Measurements from ENCODE around the gene SUN5. TPM values are rescaled to one million over a fixed set of nuclear protein-coding genes. Genes with fewer than 3 reads are reported as not detected.

The SUN5 gene
- total RNA-seq, 1 donor: not detected

DNA sequence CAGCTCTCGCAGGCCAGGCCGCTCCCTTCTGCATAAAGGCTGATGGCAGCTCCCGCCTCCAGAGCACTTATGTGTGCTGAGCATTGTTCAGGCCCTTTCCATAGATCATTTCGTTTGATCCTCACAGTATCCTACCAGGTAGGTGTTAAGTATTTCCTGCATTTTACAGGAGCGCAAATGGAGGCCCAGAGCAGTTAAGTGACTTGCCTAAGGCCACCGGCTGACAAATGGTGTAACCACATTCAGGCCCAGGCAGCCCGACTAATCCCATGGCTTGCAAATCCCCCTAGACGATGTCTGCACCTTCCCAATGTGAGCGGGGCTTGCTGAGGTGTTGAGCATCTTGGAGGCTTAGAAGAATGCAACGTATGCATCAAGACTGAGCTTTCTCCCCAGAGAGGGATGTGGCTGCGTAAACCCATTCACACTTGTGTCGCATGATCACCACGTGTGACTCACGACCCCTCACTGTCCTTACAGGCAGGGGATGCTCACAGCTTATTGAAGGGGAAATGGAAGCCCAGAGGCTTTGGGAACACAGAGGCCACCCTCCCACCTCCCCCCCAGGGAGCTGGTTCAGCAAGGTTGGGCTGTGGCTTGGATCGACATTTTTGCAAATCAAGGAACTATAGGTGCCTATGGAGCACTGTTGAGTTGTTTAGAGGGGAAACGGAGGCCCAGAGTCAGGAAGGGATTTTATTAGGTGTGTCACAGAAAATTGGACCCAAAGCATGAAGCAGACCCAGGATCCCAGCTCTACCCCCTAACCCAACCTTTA lies 10.3 kb upstream of the SUN5 start:
- Histone ChIP-seq H3K36me3 (ENCODE audit: insufficient read depth, low read length) (no peaks in the 10 kb centered on the region), H3K4me2 (ENCODE audit: insufficient read depth, low read length) (no peak overlapping the region), H2AFZ (ENCODE audit: low read length) (no peak overlapping the region), H3K9me3 (ENCODE audit: low read depth, low read length) (no peaks in the 10 kb centered on the region), H3K4me3 (ENCODE audit: insufficient read depth, low read length) (no peak overlapping the region), H4K20me1 (ENCODE audit: insufficient read depth, low read length) (no peaks in the 10 kb centered on the region), H3K79me2 (ENCODE audit: insufficient read depth, low read length) (no peaks in the 10 kb centered on the region), H3K27ac (ENCODE audit: low read depth, low read length) (no peak overlapping the region), H3K27me3 (ENCODE audit: insufficient read depth, low read length) (peaks cover 3% of the 10 kb centered on the region), H3K4me1 (ENCODE audit: insufficient read depth, low read length) (no peaks in the 10 kb centered on the region)
- peak; percentile 51 for DNase-seq (ENCODE audit: insufficient read length, low spot score, missing footprints)
- TF ChIP-seq, protein P1, sequence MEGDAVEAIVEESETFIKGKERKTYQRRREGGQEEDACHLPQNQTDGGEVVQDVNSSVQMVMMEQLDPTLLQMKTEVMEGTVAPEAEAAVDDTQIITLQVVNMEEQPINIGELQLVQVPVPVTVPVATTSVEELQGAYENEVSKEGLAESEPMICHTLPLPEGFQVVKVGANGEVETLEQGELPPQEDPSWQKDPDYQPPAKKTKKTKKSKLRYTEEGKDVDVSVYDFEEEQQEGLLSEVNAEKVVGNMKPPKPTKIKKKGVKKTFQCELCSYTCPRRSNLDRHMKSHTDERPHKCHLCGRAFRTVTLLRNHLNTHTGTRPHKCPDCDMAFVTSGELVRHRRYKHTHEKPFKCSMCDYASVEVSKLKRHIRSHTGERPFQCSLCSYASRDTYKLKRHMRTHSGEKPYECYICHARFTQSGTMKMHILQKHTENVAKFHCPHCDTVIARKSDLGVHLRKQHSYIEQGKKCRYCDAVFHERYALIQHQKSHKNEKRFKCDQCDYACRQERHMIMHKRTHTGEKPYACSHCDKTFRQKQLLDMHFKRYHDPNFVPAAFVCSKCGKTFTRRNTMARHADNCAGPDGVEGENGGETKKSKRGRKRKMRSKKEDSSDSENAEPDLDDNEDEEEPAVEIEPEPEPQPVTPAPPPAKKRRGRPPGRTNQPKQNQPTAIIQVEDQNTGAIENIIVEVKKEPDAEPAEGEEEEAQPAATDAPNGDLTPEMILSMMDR (IDR thresholded peaks at IDR 0.05; ENCODE audit: extremely low read depth, low read depth, low read length): no peak

DNA sequence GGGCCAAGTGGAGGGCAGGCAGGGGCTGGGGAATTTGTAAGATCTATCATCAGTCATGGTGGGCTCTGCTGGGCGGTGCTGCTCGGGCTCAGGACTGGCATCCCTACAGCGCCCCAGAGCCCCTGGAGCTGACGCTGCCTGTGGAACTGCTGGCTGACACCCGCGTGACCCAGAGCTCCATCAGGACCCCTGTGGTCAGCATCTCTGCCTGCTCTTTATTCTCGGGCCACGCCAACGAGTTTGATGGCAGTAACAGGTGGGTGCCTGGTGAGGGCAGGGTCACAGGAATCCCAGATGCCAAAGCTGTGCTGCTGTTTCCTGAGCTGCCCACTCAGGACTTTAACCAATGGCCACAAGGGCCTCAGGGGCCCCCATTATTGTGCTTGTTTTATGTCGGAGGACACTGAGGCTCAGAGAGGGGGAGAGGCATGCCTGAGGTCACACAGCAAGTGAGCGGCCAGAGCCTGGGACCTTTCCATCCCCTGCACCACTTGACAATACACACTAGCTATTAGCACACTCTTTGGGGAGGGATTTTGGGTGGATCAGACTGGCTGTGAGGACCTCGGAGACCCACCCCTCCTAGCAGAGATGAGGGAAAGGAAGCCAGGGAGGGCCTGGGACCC lies 9.6 kb upstream of the SUN5 start:
- TF ChIP-seq, protein P1 (IDR thresholded peaks at IDR 0.05; ENCODE audit: extremely low read depth, low read depth, low read length): no peak
- peak; percentile 29 for DNase-seq (ENCODE audit: insufficient read length, low spot score, missing footprints)
- Histone ChIP-seq H3K4me2 (ENCODE audit: insufficient read depth, low read length) (no peak overlapping the region), H3K27ac (ENCODE audit: low read depth, low read length) (no peak overlapping the region), H3K9me3 (ENCODE audit: low read depth, low read length) (no peaks in the 10 kb centered on the region), H3K4me3 (ENCODE audit: insufficient read depth, low read length) (no peak overlapping the region), H3K79me2 (ENCODE audit: insufficient read depth, low read length) (no peaks in the 10 kb centered on the region), H3K27me3 (ENCODE audit: insufficient read depth, low read length) (peaks cover 5% of the 10 kb centered on the region), H4K20me1 (ENCODE audit: insufficient read depth, low read length) (no peaks in the 10 kb centered on the region), H3K4me1 (ENCODE audit: insufficient read depth, low read length) (no peaks in the 10 kb centered on the region), H3K36me3 (ENCODE audit: insufficient read depth, low read length) (no peaks in the 10 kb centered on the region), H2AFZ (ENCODE audit: low read length) (no peak overlapping the region)

DNA sequence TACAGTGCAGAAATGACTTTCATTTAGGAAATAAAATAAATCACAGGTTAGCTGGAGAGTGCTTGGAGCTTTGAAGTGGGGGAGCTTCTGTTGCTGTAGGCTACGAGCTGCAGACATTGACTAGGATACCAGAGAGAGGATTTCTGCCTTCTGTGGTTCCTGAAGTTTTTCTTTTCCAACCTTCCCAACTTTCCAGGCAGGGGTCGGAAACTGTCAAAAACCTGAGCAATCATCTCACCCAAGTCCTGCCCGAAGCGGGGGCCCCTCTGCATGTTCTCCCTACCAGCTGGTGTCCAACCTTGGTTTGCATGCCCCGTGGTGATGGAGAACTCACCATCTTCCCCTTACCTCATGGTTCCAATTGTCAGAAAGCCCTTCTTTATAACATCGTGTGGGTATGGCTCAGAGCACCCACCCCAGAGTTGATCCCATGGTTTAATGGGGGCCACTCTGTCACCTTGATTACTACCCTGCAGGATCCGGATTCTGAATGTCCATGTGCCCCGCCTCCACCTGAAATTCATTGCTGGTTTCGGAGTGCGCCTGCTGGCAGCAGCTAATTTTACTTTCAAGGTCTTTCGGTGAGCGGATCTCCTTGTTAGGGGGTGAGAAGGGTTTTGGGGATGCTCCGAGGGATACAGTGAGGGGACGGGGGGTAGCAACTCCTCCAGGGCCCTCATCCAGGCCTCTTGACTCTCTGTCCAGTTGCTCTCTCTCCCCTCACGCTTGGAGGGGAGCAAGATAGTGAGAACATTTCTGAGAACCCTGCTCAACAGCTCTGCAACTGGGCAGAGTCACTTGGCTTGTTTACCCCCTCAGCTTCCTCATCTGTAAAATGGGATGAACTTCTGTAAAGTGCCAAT lies 8.3 kb upstream of the SUN5 start:
- Histone ChIP-seq H4K20me1 (ENCODE audit: insufficient read depth, low read length) (no peaks in the 10 kb centered on the region), H3K4me1 (ENCODE audit: insufficient read depth, low read length) (no peaks in the 10 kb centered on the region), H2AFZ (ENCODE audit: low read length) (no peak overlapping the region), H3K27ac (ENCODE audit: low read depth, low read length) (no peak overlapping the region), H3K9me3 (ENCODE audit: low read depth, low read length) (no peaks in the 10 kb centered on the region), H3K36me3 (ENCODE audit: insufficient read depth, low read length) (no peaks in the 10 kb centered on the region), H3K4me2 (ENCODE audit: insufficient read depth, low read length) (no peak overlapping the region), H3K79me2 (ENCODE audit: insufficient read depth, low read length) (no peaks in the 10 kb centered on the region), H3K27me3 (ENCODE audit: insufficient read depth, low read length) (peaks cover 5% of the 10 kb centered on the region), H3K4me3 (ENCODE audit: insufficient read depth, low read length) (no peak overlapping the region)
- DNase-seq (ENCODE audit: insufficient read length, low spot score, missing footprints): peak; percentile 81
- TF ChIP-seq, protein P1 (IDR thresholded peaks at IDR 0.05; ENCODE audit: extremely low read depth, low read depth, low read length): no peak
